H9 (cell line): ENCODE measurements around the gene AVL9. TPM values are rescaled to one million over a fixed set of nuclear protein-coding genes. Genes with fewer than 3 reads are reported as not detected.

ENCODE experiments used
- DNase-seq: peaks from one replicate; pipeline ENCODE4 v3.0.0-alpha.2; 2017
- H2AFZ ChIP-seq: one replicate; pipeline ENCODE4 v1.6.1; 2013; ENCODE audit warnings: mild to moderate bottlenecking, low read length, control low read depth, moderate library complexity
- H2AK5ac ChIP-seq: 2 replicates; pipeline ENCODE4 v1.6.1; 2013; ENCODE audit warnings: low read length, control low read depth, mixed read lengths; ENCODE audit not compliant: insufficient read length
- H2BK120ac ChIP-seq: one replicate; pipeline ENCODE4 v1.6.1; 2013; ENCODE audit warnings: low read depth, mild to moderate bottlenecking, low read length, control low read depth, inconsistent platforms; ENCODE audit not compliant: poor library complexity, severe bottlenecking
- H2BK12ac ChIP-seq: 2 replicates; pipeline ENCODE4 v1.6.1; 2013; ENCODE audit warnings: low read length, control low read depth, mixed read lengths, low read depth; ENCODE audit not compliant: insufficient read length
- H2BK15ac ChIP-seq: 2 replicates; pipeline ENCODE4 v1.6.1; 2013; ENCODE audit warnings: low read depth, low read length, control low read depth
- H2BK20ac ChIP-seq: one replicate; pipeline ENCODE4 v1.6.1; 2013; ENCODE audit warnings: low read depth, mild to moderate bottlenecking, low read length, control low read depth, inconsistent platforms; ENCODE audit not compliant: poor library complexity, severe bottlenecking
- H2BK5ac ChIP-seq: 2 replicates; pipeline ENCODE4 v1.6.1; 2013; ENCODE audit warnings: low read length, control low read depth, mixed read lengths; ENCODE audit not compliant: insufficient read length
- H3K14ac ChIP-seq: 2 replicates; pipeline ENCODE4 v1.6.1; 2013; ENCODE audit warnings: low read length, control low read depth; ENCODE audit not compliant: insufficient read depth
- H3K18ac ChIP-seq: 2 replicates; pipeline ENCODE4 v1.6.1; 2013; ENCODE audit warnings: low read depth, mild to moderate bottlenecking, mixed read lengths, low read length, control low read depth; ENCODE audit not compliant: insufficient read length
- H3K23ac ChIP-seq: 2 replicates; pipeline ENCODE4 v1.6.1; 2013; ENCODE audit warnings: low read length, control low read depth, mixed read lengths, low read depth; ENCODE audit not compliant: insufficient read length
- H3K23me2 ChIP-seq: 2 replicates; pipeline ENCODE4 v1.6.1; 2013; ENCODE audit warnings: low read depth, mild to moderate bottlenecking, mixed read lengths, low read length, control low read depth; ENCODE audit not compliant: insufficient read length, poor library complexity, severe bottlenecking
- H3K27ac ChIP-seq: 2 replicates; pipeline ENCODE4 v1.5.1; 2013; ENCODE audit warnings: low read length, control low read depth, mixed read lengths, low read depth; ENCODE audit not compliant: insufficient read length
- H3K27me3 ChIP-seq: 2 replicates; pipeline ENCODE4 v1.6.1; 2013; ENCODE audit warnings: low read length, control low read depth, inconsistent platforms; ENCODE audit not compliant: insufficient read depth
- H3K4ac ChIP-seq: 2 replicates; pipeline ENCODE4 v1.6.1; 2013; ENCODE audit warnings: low read depth, mild to moderate bottlenecking, control low read depth, inconsistent platforms, low read length, moderate library complexity
- H3K4me1 ChIP-seq: 2 replicates; pipeline ENCODE4 v1.6.1; 2013; ENCODE audit warnings: low read length, control low read depth, inconsistent platforms; ENCODE audit not compliant: insufficient read depth
- H3K4me2 ChIP-seq: 2 replicates; pipeline ENCODE4 v1.6.1; 2013; ENCODE audit warnings: low read length, control low read depth, mixed read lengths; ENCODE audit not compliant: insufficient read length, insufficient read depth
- H3K56ac ChIP-seq: 2 replicates; pipeline ENCODE4 v1.6.1; 2013; ENCODE audit warnings: low read depth, mild to moderate bottlenecking, mixed read lengths, low read length, control low read depth; ENCODE audit not compliant: insufficient read length
- H3K79me1 ChIP-seq: 2 replicates; pipeline ENCODE4 v1.6.1; 2013; ENCODE audit warnings: low read depth, mild to moderate bottlenecking, moderate library complexity, low read length, control low read depth, inconsistent platforms; ENCODE audit not compliant: insufficient read depth, poor library complexity, severe bottlenecking
- H3K79me2 ChIP-seq: 2 replicates; pipeline ENCODE4 v1.6.1; 2013; ENCODE audit warnings: low read length, control low read depth, inconsistent platforms; ENCODE audit not compliant: insufficient read depth
- H3K9ac ChIP-seq: 2 replicates; pipeline ENCODE4 v1.6.1; 2013; ENCODE audit warnings: low read length, control low read depth, mixed read lengths; ENCODE audit not compliant: insufficient read length; ENCODE audit errors: extremely low read depth
- H3K9me3 ChIP-seq: one replicate; pipeline ENCODE4 v1.6.1; 2013; ENCODE audit warnings: low read depth, low read length, inconsistent platforms; ENCODE audit not compliant: control insufficient read depth
- H3T11ph ChIP-seq: one replicate; pipeline ENCODE4 v1.6.1; 2013; ENCODE audit warnings: mild to moderate bottlenecking, low read length, control low read depth, inconsistent platforms
- H4K20me1 ChIP-seq: one replicate; pipeline ENCODE4 v1.6.1; 2013; ENCODE audit not compliant: control insufficient read depth, insufficient read length, insufficient read depth
- H4K5ac ChIP-seq: 2 replicates; pipeline ENCODE4 v1.6.1; 2013; ENCODE audit warnings: low read depth, mild to moderate bottlenecking, mixed read lengths, low read length, control low read depth; ENCODE audit not compliant: insufficient read length
- H4K8ac ChIP-seq: replicated peaks from 2 replicates; pipeline ENCODE4 v1.6.1; 2013; ENCODE audit warnings: low read length, control low read depth, mixed read lengths, low read depth; ENCODE audit not compliant: insufficient read length
- H4K91ac ChIP-seq: 2 replicates; pipeline ENCODE4 v1.6.1; 2013; ENCODE audit warnings: low read depth, mild to moderate bottlenecking, moderate library complexity, mixed read lengths, low read length, control low read depth; ENCODE audit not compliant: insufficient read length
- H3K27ac Mint-ChIP-seq, 3 experiments: 2 replicates in 2 of 3; 3 replicates in 1 of 3; pipeline ENCODE4 v1.8.0; 2020 to 2021; ENCODE audit warnings: mixed read lengths in 3 of 3, mild to moderate bottlenecking in 1 of 3, moderate library complexity in 1 of 3
- H3K27me3 Mint-ChIP-seq: 2 replicates; pipeline ENCODE4 v1.8.0; 2021; ENCODE audit warnings: low read depth, mild to moderate bottlenecking, moderate library complexity, mixed read lengths
- H3K36me3 Mint-ChIP-seq, 3 experiments: 2 replicates in 2 of 3; 3 replicates in 1 of 3; pipeline ENCODE4 v1.8.0; 2020 to 2021; ENCODE audit warnings: low read depth in 3 of 3, mixed read lengths in 3 of 3; ENCODE audit not compliant: insufficient read depth in 1 of 3
- H3K4me1 Mint-ChIP-seq, 2 experiments: 2 replicates each; pipeline ENCODE4 v1.8.0; 2020; ENCODE audit warnings: mixed read lengths in 2 of 2
- H3K4me3 Mint-ChIP-seq, 2 experiments: 2 replicates in 1 of 2; 3 replicates in 1 of 2; pipeline ENCODE4 v1.8.0; 2020 to 2021; ENCODE audit warnings: mild to moderate bottlenecking in 2 of 2, mixed read lengths in 2 of 2, moderate library complexity in 1 of 2
- H3K9me3 Mint-ChIP-seq, 2 experiments: 2 replicates in 1 of 2; 3 replicates in 1 of 2; pipeline ENCODE4 v1.8.0; 2020; ENCODE audit warnings: mild to moderate bottlenecking in 2 of 2, mixed read lengths in 2 of 2, moderate library complexity in 1 of 2
- WGBS: extraction: QIAGEN DNeasy Blood & Tissue Kit; methylation state at CpG from one replicate; pipeline ENCODE4 v1.1.7; 2013; ENCODE audit warnings: missing lambda C conversion rate, low lambda C conversion rate, mixed read lengths; ENCODE audit not compliant: insufficient read length; ENCODE audit errors: extremely low coverage; 5-methylcytosine and 5-hydroxymethylcytosine counted together
- total RNA-seq: library from RNA; stranded (reverse); gene quantifications from 2 replicates; pipeline ENCODE4 v1.2.1, GENCODE V29; 2021
- TF ChIP-seq, protein P1 (sequence below): fragments of 200-600 bp; sonication (generic); conservative IDR thresholded peaks from 3 replicates; pipeline ENCODE4 v1.8.0; 2021; ENCODE audit warnings: antibody characterized with exemption, mild to moderate bottlenecking

AVL9 gene
- total RNA-seq, 1 experiment from 2014 or later: 38.7 TPM

DNA sequence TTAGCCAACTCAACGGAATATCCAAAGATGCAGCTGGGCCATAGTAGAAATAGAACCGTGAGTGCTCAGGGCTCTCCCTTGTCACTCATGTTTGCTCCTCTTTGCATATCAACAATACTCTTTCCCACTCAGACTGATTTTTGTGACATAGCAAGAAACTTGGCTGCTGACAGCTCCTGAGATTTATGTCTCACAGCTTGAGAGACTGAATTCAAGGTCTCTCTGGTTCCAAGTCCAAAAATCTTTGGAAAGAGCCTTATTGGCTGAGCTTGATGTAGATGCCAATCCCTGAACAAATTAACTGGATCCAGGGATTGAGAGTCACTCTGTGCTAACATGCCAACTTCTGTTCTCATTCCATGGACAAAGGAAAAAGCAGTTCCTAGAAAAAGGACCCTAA is 35.5 kb upstream of the AVL9 start:
- no CpG with 5 or more reads among the region's 2 CpGs for WGBS
- no peak overlapping the region for H3K4me2 ChIP-seq
- H3T11ph ChIP-seq: no peak overlapping the region

More for the DNA sequence above, 35.5 kb upstream of the AVL9 start:
- Histone ChIP-seq H3K27ac (no peak overlapping the region), H3K23ac (no peak overlapping the region), H2BK15ac (no peak overlapping the region), H2BK5ac (no peak overlapping the region), H3K9me3 (no peaks in the 10 kb centered on the region), H3K9ac (no peak overlapping the region), H3K27me3 (no peaks in the 10 kb centered on the region), H3K23me2 (no peaks in the 10 kb centered on the region), H2BK120ac (no peak overlapping the region), H4K91ac (no peak overlapping the region), H2AK5ac (no peak overlapping the region), H4K5ac (no peak overlapping the region), H2BK20ac (no peak overlapping the region), H3K4ac (no peak overlapping the region), H4K20me1 (no peaks in the 10 kb centered on the region), H3K79me2 (no peaks in the 10 kb centered on the region), H3K79me1 (no peaks in the 10 kb centered on the region), H4K8ac (no peak overlapping the region), H3K14ac (no peak overlapping the region), H2AFZ (no peak overlapping the region), H2BK12ac (no peak overlapping the region), H3K4me1 (no peaks in the 10 kb centered on the region), H3K18ac (no peak overlapping the region), H3K56ac (no peak overlapping the region)
- Mint-ChIP-seq H3K27me3 (no peaks in the 10 kb centered on the region), H3K27ac (no peak overlapping the region), H3K9me3 (no peaks in the 10 kb centered on the region; a peak in 2 of 5 replicates), H3K4me3 (no peak overlapping the region), H3K36me3 (peaks cover 2 to 19% (median 11%) of the 10 kb centered on the region in 3 experiments; a peak in 5 of 7 replicates), H3K4me1 (peaks cover 20% of the 10 kb centered on the region in 2 experiments)
- TF ChIP-seq, protein P1, sequence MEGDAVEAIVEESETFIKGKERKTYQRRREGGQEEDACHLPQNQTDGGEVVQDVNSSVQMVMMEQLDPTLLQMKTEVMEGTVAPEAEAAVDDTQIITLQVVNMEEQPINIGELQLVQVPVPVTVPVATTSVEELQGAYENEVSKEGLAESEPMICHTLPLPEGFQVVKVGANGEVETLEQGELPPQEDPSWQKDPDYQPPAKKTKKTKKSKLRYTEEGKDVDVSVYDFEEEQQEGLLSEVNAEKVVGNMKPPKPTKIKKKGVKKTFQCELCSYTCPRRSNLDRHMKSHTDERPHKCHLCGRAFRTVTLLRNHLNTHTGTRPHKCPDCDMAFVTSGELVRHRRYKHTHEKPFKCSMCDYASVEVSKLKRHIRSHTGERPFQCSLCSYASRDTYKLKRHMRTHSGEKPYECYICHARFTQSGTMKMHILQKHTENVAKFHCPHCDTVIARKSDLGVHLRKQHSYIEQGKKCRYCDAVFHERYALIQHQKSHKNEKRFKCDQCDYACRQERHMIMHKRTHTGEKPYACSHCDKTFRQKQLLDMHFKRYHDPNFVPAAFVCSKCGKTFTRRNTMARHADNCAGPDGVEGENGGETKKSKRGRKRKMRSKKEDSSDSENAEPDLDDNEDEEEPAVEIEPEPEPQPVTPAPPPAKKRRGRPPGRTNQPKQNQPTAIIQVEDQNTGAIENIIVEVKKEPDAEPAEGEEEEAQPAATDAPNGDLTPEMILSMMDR: no peak
- no peak for DNase-seq
